Neural cell (in vitro differentiated cells): Measurements from ENCODE around the gene ABCA10. TPM values are rescaled to one million over a fixed set of nuclear protein-coding genes. Genes with fewer than 3 reads are reported as not detected.

Source experiments
- H2AFZ ChIP-seq: fragments of 200-600, 300-800 bp; sonication (generic), shearing (Covaris generic); 2 replicates; pipeline ENCODE4 v1.6.0; 2014; ENCODE audit warnings: low read depth, mild to moderate bottlenecking, antibody characterized with exemption, low read length, moderate library complexity
- H3F3A ChIP-seq: fragments of 200-600 bp; shearing (Covaris generic); 2 replicates; pipeline ENCODE4 v1.6.1; 2016; ENCODE audit warnings: mild to moderate bottlenecking, moderate library complexity, mixed read lengths, antibody characterized with exemption, low read length; ENCODE audit not compliant: insufficient read depth, poor library complexity, severe bottlenecking
- H3K27ac ChIP-seq: fragments of 200-600, 300-800 bp; sonication (generic), shearing (Covaris generic); 2 replicates; pipeline ENCODE4 v1.5.1; 2014; ENCODE audit warnings: mild to moderate bottlenecking, low read length, moderate library complexity
- H3K27me3 ChIP-seq: fragments of 300-800, 200-600 bp; sonication (generic), shearing (Covaris generic); 2 replicates; pipeline ENCODE4 v1.6.0; 2014; ENCODE audit warnings: mild to moderate bottlenecking, low read depth, low read length, moderate library complexity; ENCODE audit not compliant: insufficient read depth
- H3K36me3 ChIP-seq: fragments of 300-800, 200-600 bp; sonication (generic), shearing (Covaris generic); 2 replicates; pipeline ENCODE4 v1.5.1; 2014; ENCODE audit warnings: mild to moderate bottlenecking, antibody characterized with exemption, low read length, moderate library complexity; ENCODE audit not compliant: insufficient read depth
- H3K4me2 ChIP-seq: fragments of 300-800, 200-600 bp; sonication (generic), shearing (Covaris generic); 2 replicates; pipeline ENCODE4 v1.6.0; 2014; ENCODE audit warnings: mild to moderate bottlenecking, low read length
- H3K4me3 ChIP-seq: fragments of 300-800, 200-600 bp; sonication (generic), shearing (Covaris generic); 2 replicates; pipeline ENCODE4 v1.5.1; 2014; ENCODE audit warnings: mild to moderate bottlenecking, low read length, moderate library complexity
- H3K79me2 ChIP-seq: fragments of 200-600 bp; shearing (Covaris generic); replicated peaks from 2 replicates; pipeline ENCODE4 v1.6.0; 2014; ENCODE audit warnings: mild to moderate bottlenecking, low read length, moderate library complexity; ENCODE audit not compliant: insufficient read depth
- H3K9ac ChIP-seq: fragments of 300-800, 200-600 bp; sonication (generic), shearing (Covaris generic); 2 replicates; pipeline ENCODE4 v1.6.1; 2016; ENCODE audit warnings: mild to moderate bottlenecking, low read length, mixed read lengths
- H3K9me2 ChIP-seq: fragments of 200-600 bp; shearing (Covaris generic); 2 replicates; pipeline ENCODE4 v1.6.1; 2016; ENCODE audit warnings: mild to moderate bottlenecking, low read length, mixed read lengths; ENCODE audit not compliant: insufficient read depth
- H3K9me3 ChIP-seq: fragments of 200-600, 300-800 bp; sonication (generic), shearing (Covaris generic); 2 replicates; pipeline ENCODE4 v1.6.1; 2016; ENCODE audit warnings: mild to moderate bottlenecking, mixed run types, low read length, moderate library complexity, mixed read lengths
- H4K20me1 ChIP-seq: fragments of 200-600 bp; shearing (Covaris generic); 2 replicates; pipeline ENCODE4 v1.6.1; 2016; ENCODE audit warnings: mild to moderate bottlenecking, mixed run types; ENCODE audit not compliant: insufficient read depth
- EP300 ChIP-seq: fragments of 450-650 bp; conservative IDR thresholded peaks from 2 replicates; pipeline ENCODE4 v1.6.1; 2014; ENCODE audit warnings: antibody characterized with exemption, mild to moderate bottlenecking, moderate library complexity; ENCODE audit not compliant: poor library complexity, severe bottlenecking
- EZH2 ChIP-seq: fragments of 200-600, 300-800 bp; shearing (Covaris generic), sonication (generic); IDR thresholded peaks from 2 replicates; pipeline ENCODE4 v1.6.1; 2014; ENCODE audit warnings: antibody characterized with exemption, low read length, borderline replicate concordance, mild to moderate bottlenecking; ENCODE audit not compliant: insufficient read depth, poor library complexity, severe bottlenecking
- MXI1 ChIP-seq: fragments of 450-650 bp; conservative IDR thresholded peaks from 2 replicates; pipeline ENCODE4 v1.6.1; 2014; ENCODE audit warnings: antibody characterized with exemption, mild to moderate bottlenecking; ENCODE audit not compliant: poor library complexity, severe bottlenecking
- POLR2AphosphoS5 ChIP-seq: IDR thresholded peaks from 2 replicates; pipeline ENCODE4 v1.6.1; 2012
- RAD21 ChIP-seq: fragments of 450-650 bp; conservative IDR thresholded peaks from 2 replicates; pipeline ENCODE4 v1.6.1; 2014; ENCODE audit warnings: antibody characterized with exemption, mild to moderate bottlenecking, moderate library complexity
- SMC3 ChIP-seq: fragments of 450-650 bp; conservative IDR thresholded peaks from 2 replicates; pipeline ENCODE4 v1.6.1; 2014; ENCODE audit warnings: antibody characterized with exemption, mild to moderate bottlenecking, moderate library complexity; ENCODE audit not compliant: poor library complexity
- TAF1 ChIP-seq: IDR thresholded peaks from 2 replicates; pipeline ENCODE4 v1.6.1; 2012; ENCODE audit warnings: low read depth
- polyA plus RNA-seq: library from polyadenylated mRNA; depleted of rRNA; stranded (reverse); fragments of >200 nt; gene quantifications from 2 replicates; pipeline ENCODE4 v1.2.3, GENCODE V29; 2014
- TF ChIP-seq, protein P1 (sequence below): IDR thresholded peaks from 2 replicates; pipeline ENCODE4 v1.6.1; 2012; ENCODE audit warnings: borderline replicate concordance
- TF ChIP-seq, protein P2 (sequence below): fragments of 450-650 bp; IDR thresholded peaks from 2 replicates; pipeline ENCODE4 v1.5.1; 2014; ENCODE audit warnings: antibody characterized with exemption, mild to moderate bottlenecking, moderate library complexity; ENCODE audit not compliant: poor library complexity, severe bottlenecking

Gene ABCA10
- polyA plus RNA-seq, 1 donor from 2014 or later, result 15.3 TPM

DNA sequence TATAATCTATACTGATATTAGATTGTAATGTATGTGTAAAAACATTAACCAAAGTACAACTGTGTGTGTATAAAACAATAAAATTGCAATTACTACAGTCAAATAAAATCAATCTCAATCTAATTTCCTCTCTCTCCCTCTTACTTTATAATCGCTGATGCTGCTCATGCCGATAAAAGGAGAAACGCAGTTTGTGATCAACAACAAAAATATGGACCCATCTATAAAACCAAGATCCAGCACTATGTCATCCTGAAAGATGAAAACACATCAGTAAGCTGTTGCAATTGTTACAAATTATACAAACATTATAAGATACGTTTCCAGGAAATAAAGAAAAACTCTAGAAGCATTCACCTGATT is 53.4 kb downstream of the ABCA10 start:
- Histone ChIP-seq H3K4me2 (no peak overlapping the region), H3K9me3 (no peaks in the 10 kb centered on the region), H3K27me3 (no peaks in the 10 kb centered on the region), H3K27ac (no peak overlapping the region), H2AFZ (no peak overlapping the region), H3K9me2 (no peaks in the 10 kb centered on the region), H3K36me3 (no peaks in the 10 kb centered on the region), H3K79me2 (no peaks in the 10 kb centered on the region), H3K9ac (no peak overlapping the region), H3F3A (no peaks in the 10 kb centered on the region), H3K4me3 (no peak overlapping the region), H4K20me1 (no peaks in the 10 kb centered on the region)
- no peak for TF ChIP-seq MXI1
- no peak for TF ChIP-seq SMC3
- TF ChIP-seq EP300, result no peak
- no peak for TF ChIP-seq TAF1
- TF ChIP-seq POLR2AphosphoS5, result no peak
- TF ChIP-seq, protein P1, sequence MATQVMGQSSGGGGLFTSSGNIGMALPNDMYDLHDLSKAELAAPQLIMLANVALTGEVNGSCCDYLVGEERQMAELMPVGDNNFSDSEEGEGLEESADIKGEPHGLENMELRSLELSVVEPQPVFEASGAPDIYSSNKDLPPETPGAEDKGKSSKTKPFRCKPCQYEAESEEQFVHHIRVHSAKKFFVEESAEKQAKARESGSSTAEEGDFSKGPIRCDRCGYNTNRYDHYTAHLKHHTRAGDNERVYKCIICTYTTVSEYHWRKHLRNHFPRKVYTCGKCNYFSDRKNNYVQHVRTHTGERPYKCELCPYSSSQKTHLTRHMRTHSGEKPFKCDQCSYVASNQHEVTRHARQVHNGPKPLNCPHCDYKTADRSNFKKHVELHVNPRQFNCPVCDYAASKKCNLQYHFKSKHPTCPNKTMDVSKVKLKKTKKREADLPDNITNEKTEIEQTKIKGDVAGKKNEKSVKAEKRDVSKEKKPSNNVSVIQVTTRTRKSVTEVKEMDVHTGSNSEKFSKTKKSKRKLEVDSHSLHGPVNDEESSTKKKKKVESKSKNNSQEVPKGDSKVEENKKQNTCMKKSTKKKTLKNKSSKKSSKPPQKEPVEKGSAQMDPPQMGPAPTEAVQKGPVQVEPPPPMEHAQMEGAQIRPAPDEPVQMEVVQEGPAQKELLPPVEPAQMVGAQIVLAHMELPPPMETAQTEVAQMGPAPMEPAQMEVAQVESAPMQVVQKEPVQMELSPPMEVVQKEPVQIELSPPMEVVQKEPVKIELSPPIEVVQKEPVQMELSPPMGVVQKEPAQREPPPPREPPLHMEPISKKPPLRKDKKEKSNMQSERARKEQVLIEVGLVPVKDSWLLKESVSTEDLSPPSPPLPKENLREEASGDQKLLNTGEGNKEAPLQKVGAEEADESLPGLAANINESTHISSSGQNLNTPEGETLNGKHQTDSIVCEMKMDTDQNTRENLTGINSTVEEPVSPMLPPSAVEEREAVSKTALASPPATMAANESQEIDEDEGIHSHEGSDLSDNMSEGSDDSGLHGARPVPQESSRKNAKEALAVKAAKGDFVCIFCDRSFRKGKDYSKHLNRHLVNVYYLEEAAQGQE, result no peak
- TF ChIP-seq, protein P2, sequence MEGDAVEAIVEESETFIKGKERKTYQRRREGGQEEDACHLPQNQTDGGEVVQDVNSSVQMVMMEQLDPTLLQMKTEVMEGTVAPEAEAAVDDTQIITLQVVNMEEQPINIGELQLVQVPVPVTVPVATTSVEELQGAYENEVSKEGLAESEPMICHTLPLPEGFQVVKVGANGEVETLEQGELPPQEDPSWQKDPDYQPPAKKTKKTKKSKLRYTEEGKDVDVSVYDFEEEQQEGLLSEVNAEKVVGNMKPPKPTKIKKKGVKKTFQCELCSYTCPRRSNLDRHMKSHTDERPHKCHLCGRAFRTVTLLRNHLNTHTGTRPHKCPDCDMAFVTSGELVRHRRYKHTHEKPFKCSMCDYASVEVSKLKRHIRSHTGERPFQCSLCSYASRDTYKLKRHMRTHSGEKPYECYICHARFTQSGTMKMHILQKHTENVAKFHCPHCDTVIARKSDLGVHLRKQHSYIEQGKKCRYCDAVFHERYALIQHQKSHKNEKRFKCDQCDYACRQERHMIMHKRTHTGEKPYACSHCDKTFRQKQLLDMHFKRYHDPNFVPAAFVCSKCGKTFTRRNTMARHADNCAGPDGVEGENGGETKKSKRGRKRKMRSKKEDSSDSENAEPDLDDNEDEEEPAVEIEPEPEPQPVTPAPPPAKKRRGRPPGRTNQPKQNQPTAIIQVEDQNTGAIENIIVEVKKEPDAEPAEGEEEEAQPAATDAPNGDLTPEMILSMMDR, result no peak
- no peak for TF ChIP-seq RAD21
- TF ChIP-seq EZH2, result no peak

DNA sequence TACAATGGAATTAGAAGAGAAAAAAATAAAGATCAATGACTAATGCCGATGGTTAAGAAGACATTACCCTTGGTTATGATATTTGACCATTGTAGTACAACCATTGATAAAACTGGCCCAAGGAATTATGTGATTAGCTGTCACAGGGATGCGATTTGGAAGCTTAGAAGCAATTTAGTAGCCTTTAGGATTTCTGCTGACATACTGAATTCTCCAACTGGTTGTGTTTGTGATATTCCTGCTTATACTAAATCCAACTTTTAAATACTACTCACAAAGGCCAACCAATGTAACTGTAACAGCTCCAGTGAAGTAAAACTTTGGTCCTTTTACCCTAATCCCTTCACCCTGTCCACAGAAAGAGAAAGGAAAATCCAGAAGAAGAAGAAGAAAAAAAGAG is 55.5 kb downstream of the ABCA10 start:
- no peak for TF ChIP-seq RAD21
- TF ChIP-seq, protein P1, result no peak
- TF ChIP-seq POLR2AphosphoS5, result no peak
- no peak for TF ChIP-seq SMC3
- no peak for TF ChIP-seq TAF1
- no peak for TF ChIP-seq MXI1
- no peak for TF ChIP-seq EZH2
- no peak for TF ChIP-seq EP300
- TF ChIP-seq, protein P2, result no peak
- Histone ChIP-seq H3K9me2 (no peaks in the 10 kb centered on the region), H2AFZ (no peak overlapping the region), H3K9me3 (no peaks in the 10 kb centered on the region), H3K27me3 (no peaks in the 10 kb centered on the region), H3K36me3 (no peaks in the 10 kb centered on the region), H3K4me3 (no peak overlapping the region), H3K4me2 (no peak overlapping the region), H3K27ac (no peak overlapping the region), H3K79me2 (no peaks in the 10 kb centered on the region), H3F3A (no peaks in the 10 kb centered on the region), H3K9ac (no peak overlapping the region), H4K20me1 (no peaks in the 10 kb centered on the region)
